VCaP (cell line): ENCODE results near the gene KIT.

ENCODE experiments used
- H3K27ac ChIP-seq: fragments of 450-650 bp; 2 replicates; pipeline ENCODE4 v1.5.1; 2017
- CTCF ChIP-seq: fragments of 450-650 bp; conservative IDR thresholded peaks from 2 replicates; pipeline ENCODE4 v1.5.1; 2017; ENCODE audit warnings: mild to moderate bottlenecking, moderate library complexity

The KIT gene

GRCh38 chr4:54723220-54723619 lies 65.5 kb downstream of the KIT start:
- no peak overlapping the region for H3K27ac ChIP-seq
- no peak for TF ChIP-seq CTCF

GRCh38 chr4:54723820-54724219 lies 66.1 kb downstream of the KIT start:
- no peak overlapping the region for H3K27ac ChIP-seq
- no peak for TF ChIP-seq CTCF

- no peak overlapping the region for H3K27ac ChIP-seq
- TF ChIP-seq CTCF: no peak
Measured at GRCh38 chr4:54726907-54727306, 69.2 kb downstream of the KIT start.

GRCh38 chr4:54727346-54727745 lies 69.6 kb downstream of the KIT start:
- no peak for TF ChIP-seq CTCF
- H3K27ac ChIP-seq: no peak overlapping the region

- TF ChIP-seq CTCF: no peak
- no peak overlapping the region for H3K27ac ChIP-seq
Measured at GRCh38 chr4:54728368-54728767, 70.6 kb downstream of the KIT start.

GRCh38 chr4:54729256-54729655 lies 71.5 kb downstream of the KIT start:
- TF ChIP-seq CTCF: no peak
- no peak overlapping the region for H3K27ac ChIP-seq

- no peak overlapping the region for H3K27ac ChIP-seq
- no peak for TF ChIP-seq CTCF
Measured at GRCh38 chr4:54730581-54730980, 72.8 kb downstream of the KIT start.

- no peak for TF ChIP-seq CTCF
- no peak overlapping the region for H3K27ac ChIP-seq
Measured at GRCh38 chr4:54731552-54731951, 73.8 kb downstream of the KIT start.
